ENCODE results near the gene TENM4. TPM values are rescaled to one million over a fixed set of nuclear protein-coding genes. Genes with fewer than 3 reads are reported as not detected.

The TENM4 gene
- polyA plus RNA-seq, 2 of the 4 experiments (the other 2 are of a cell fraction): 0.06 to 0.31 TPM

DNA sequence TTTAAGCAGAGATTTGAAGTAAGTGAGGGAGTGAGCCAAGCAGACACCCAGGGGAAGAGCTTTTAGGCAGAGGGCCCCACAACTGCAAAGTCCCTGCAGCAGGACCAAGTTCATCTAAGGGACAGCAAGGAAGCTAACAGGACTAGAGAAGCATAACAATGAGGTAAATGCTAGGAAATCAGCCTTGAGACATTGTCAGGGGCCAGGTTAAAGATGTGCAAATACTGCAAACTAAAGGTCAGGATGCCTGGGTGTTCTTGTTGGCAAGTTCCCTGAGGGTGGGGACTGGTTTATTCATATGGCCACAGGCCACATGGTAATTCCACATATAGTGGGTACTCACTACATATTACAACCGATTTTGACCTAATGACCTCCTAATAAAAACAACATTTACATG is 467.0 kb downstream of the TENM4 start:
- Histone ChIP-seq H3K9me3 (no peaks in the 10 kb centered on the region), H3K4me3 (no peak overlapping the region), H3K4me1 (no peaks in the 10 kb centered on the region), H3K27ac (no peak overlapping the region), H3K4me2 (no peak overlapping the region)
- ChIA-PET POLR2A (no interaction called here), CTCF (interaction anchor here (0.6 kb wide), 1 partner anchor 537 kb away, joined by 3 read pairs; no protein-coding TSS in a partner anchor)
- ATAC-seq (no peak), DNase-seq (ENCODE audit: low read depth in 1 of 2, low spot score in 1 of 2) (no peak), FAIRE-seq (no peak)
- 8% methylated on average over 1 of the region's 1 CpG for WGBS (ENCODE audit: missing lambda C conversion rate)
- TF ChIP-seq HOXB13 (CRISPR knock-in tag; IDR thresholded peaks at IDR 0.05; ENCODE audit: low read depth): no peak
- no peak for TF ChIP-seq GATA3 (IDR thresholded peaks at IDR 0.05; ENCODE audit: borderline replicate concordance)
- no peak for TF ChIP-seq HEYL (CRISPR knock-in tag; IDR thresholded peaks at IDR 0.05)
- no peak for TF ChIP-seq JUNB (IDR thresholded peaks at IDR 0.05)
- TF ChIP-seq MYC (IDR thresholded peaks at IDR 0.05; ENCODE audit: borderline replicate concordance, low read length): no peak
- no peak for TF ChIP-seq MAZ (IDR thresholded peaks at IDR 0.05; ENCODE audit: borderline replicate concordance, low read depth, low read length)
- no peak for TF ChIP-seq ESRRA (IDR thresholded peaks at IDR 0.05; ENCODE audit: borderline replicate concordance, low read length)

GRCh38 chr11:78972590-78972989 is 468.2 kb downstream of the TENM4 start:
- FAIRE-seq (no peak), ATAC-seq (no peak), DNase-seq (ENCODE audit: low read depth in 1 of 2, low spot score in 1 of 2) (no peak)
- Histone ChIP-seq H3K4me3 (no peak overlapping the region), H3K4me2 (no peak overlapping the region), H3K4me1 (no peaks in the 10 kb centered on the region), H3K27ac (no peak overlapping the region), H3K9me3 (no peaks in the 10 kb centered on the region)
- TF ChIP-seq HMGXB4 (CRISPR knock-in tag; IDR thresholded peaks at IDR 0.05; ENCODE audit: borderline replicate concordance) (no peak), HES2 (IDR thresholded peaks at IDR 0.05) (no peak), ZFP36 (IDR thresholded peaks at IDR 0.05; ENCODE audit: borderline replicate concordance, partially characterized antibody) (no peak)
- ChIA-PET POLR2A (no interaction called here), CTCF (interaction anchor here (0.6 kb wide), 1 partner anchor 13 kb away, joined by 3 read pairs; no protein-coding TSS in a partner anchor)

GRCh38 chr11:78972177-78972576 is 468.7 kb downstream of the TENM4 start:
- Histone ChIP-seq H3K4me2 (no peak overlapping the region), H3K4me1 (no peaks in the 10 kb centered on the region), H3K9me3 (no peaks in the 10 kb centered on the region), H3K27ac (no peak overlapping the region), H3K4me3 (no peak overlapping the region)
- CTCF ChIA-PET: interaction anchor here (0.6 kb wide), 1 partner anchor 14 kb away, joined by 3 read pairs; no protein-coding TSS in a partner anchor
- WGBS (ENCODE audit: missing lambda C conversion rate): 64% methylated on average over 7 of the region's 7 CpGs
- TF ChIP-seq, protein P1, sequence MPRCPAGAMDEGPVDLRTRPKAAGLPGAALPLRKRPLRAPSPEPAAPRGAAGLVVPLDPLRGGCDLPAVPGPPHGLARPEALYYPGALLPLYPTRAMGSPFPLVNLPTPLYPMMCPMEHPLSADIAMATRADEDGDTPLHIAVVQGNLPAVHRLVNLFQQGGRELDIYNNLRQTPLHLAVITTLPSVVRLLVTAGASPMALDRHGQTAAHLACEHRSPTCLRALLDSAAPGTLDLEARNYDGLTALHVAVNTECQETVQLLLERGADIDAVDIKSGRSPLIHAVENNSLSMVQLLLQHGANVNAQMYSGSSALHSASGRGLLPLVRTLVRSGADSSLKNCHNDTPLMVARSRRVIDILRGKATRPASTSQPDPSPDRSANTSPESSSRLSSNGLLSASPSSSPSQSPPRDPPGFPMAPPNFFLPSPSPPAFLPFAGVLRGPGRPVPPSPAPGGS (IDR thresholded peaks at IDR 0.05): no peak
- no peak for TF ChIP-seq CBX2 (IDR thresholded peaks at IDR 0.05; ENCODE audit: borderline replicate concordance, low read depth)
- TF ChIP-seq EHMT2 (IDR thresholded peaks at IDR 0.05; ENCODE audit: low read depth): no peak
- TF ChIP-seq, protein P2, sequence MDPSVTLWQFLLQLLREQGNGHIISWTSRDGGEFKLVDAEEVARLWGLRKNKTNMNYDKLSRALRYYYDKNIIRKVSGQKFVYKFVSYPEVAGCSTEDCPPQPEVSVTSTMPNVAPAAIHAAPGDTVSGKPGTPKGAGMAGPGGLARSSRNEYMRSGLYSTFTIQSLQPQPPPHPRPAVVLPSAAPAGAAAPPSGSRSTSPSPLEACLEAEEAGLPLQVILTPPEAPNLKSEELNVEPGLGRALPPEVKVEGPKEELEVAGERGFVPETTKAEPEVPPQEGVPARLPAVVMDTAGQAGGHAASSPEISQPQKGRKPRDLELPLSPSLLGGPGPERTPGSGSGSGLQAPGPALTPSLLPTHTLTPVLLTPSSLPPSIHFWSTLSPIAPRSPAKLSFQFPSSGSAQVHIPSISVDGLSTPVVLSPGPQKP (IDR thresholded peaks at IDR 0.05; ENCODE audit: low read depth, low read length): no peak
- no peak for TF ChIP-seq CHD2 (IDR thresholded peaks at IDR 0.05; ENCODE audit: low read length, partially characterized antibody)
- TF ChIP-seq REST (IDR thresholded peaks at IDR 0.05): no peak
- no peak for TF ChIP-seq RNF2 (IDR thresholded peaks at IDR 0.05; ENCODE audit: borderline replicate concordance, low read depth)
- no peak for TF ChIP-seq KDM1A (IDR thresholded peaks at IDR 0.05; ENCODE audit: low read depth)
- TF ChIP-seq RAD21 (conservative IDR thresholded peaks at IDR 0.05 in 1 of 2, IDR thresholded peaks at IDR 0.05 in 1 of 2): no peak
- POLR2A ChIA-PET: no interaction called here
- no peak for FAIRE-seq
- no peak for ATAC-seq
- no peak for DNase-seq (ENCODE audit: low read depth in 1 of 2, low spot score in 1 of 2)
